Hair follicle dermal papilla cell (primary cell): ENCODE data around the gene DOCK10. TPM values are rescaled to one million over a fixed set of nuclear protein-coding genes. Genes with fewer than 3 reads are reported as not detected.

ENCODE experiments used
- small RNA-seq: library from RNA; depleted of rRNA; stranded (forward); fragments of <200 nt; gene quantifications from one replicate; pipeline ENCODE3, GENCODE V24; 2012
- total RNA-seq: library from RNA; depleted of rRNA; stranded (reverse); fragments of >200 nt; gene quantifications from 2 replicates; pipeline ENCODE4 v1.2.3, GENCODE V29; 2012

DOCK10 gene
- total RNA-seq, result 68.9 and 82.3 TPM in 2 replicates

GRCh38 chr2:225041851-225042799 is at the start of gene DOCK10:
Gene DOCK10 (minus strand): TSS chr2:225042468. CDS start chr2:225042374, 94 bp downstream.

GRCh38 chr2:224716201-224716600 is 326.1 kb downstream of the DOCK10 start, which contains the start of gene CCDC195:
Gene CCDC195 (minus strand): TSS chr2:224716365. CDS start chr2:224716365, 0 bp downstream.

Small RNA genes within 50 kb of the gene (small RNA-seq; reads per million reads assigned to genes)
- not detected for gene MIR4439
